GF-D8 (cell line): Measurements from ENCODE around the gene ADGRV1.
A peak's percentile ranks its signal among the peaks of the same experiment; 100 is the strongest.

Experiments
- DNase-seq: peaks from one replicate; lab custom pipeline; 2025; lab: John Stamatoyannopoulos, UW

Gene ADGRV1

DNA sequence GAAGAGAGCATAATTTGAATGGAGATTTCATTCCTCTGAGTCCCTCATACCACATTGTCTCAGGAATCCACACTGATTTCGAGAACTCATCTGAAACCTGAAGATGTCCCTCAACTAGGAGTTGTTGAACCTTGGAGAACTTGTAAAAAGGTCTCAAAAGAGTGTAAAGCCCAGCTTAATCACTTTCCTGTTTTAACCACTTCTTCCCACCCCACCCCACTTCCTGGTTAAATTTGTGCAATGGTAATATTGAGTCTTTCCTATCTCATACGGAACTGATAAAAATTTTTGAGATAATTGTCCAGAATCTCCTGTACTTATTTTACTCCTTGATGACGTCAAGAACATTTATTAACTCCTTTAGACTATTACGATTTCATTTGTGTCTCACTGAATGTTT lies 583.8 kb downstream of the ADGRV1 start:
- DNase-seq = no peak

GRCh38 chr5:91142819-91143218 lies 584.2 kb downstream of the ADGRV1 start:
- no peak for DNase-seq

DNA sequence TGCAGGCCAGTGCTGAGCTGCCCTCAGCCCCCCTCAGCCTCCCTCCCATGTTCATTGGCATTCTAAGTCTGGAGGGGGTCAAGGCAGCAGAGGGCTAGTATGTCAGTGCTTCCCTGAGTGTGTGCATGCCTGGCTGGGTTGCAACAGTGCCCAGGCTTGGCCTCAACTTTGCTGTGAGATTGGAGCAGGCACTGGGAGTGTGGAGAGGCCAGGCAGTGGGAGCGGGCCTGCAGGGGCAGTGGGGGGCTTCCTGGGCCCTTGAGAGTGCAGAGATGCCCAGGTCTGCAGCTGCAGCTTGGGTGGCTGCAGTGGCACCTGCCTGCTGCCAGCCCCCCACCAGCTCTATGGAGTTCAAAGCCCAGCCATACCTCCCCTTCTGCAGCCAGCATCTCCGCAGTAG lies 585.2 kb downstream of the ADGRV1 start:
- DNase-seq = no peak

- DNase-seq = no peak
Observed at GRCh38 chr5:91144491-91145332, 586.1 kb downstream of the ADGRV1 start.

DNA sequence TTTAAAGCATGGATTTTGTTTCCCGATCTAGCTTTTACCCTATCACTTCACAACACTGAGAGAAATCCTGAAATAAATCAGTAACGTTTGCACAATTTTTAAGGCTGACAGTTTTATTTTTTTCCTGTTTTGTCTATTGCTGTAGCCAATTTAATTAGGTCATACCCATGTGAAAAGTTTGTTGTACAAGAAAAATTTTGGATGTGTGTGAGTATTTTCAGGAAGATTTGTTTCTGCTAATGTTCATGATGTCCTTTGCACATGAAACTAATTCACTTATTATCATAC lies 586.7 kb downstream of the ADGRV1 start:
- DNase-seq = no peak

DNA sequence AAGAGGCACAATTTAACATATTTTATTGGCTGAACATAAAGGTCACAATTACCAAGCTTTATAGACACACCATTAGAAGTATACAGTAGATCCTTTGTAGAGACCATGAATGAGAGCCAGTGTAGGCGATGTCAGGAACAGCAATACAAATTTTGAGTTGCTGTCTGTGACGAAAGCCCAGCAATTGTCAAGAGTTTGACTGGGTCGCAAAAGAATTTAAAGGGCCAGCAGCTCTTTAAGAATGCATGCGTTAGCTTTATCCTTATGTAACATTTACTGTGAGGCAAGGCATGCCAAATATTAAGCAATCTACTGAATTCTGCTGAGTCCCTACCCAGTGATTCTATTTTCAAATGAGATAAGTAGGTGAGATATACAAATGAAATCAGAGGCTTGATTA lies 587.6 kb downstream of the ADGRV1 start:
- no peak for DNase-seq

GRCh38 chr5:91146905-91147600 lies 588.5 kb downstream of the ADGRV1 start:
- no peak for DNase-seq

GRCh38 chr5:91150234-91150633 lies 591.6 kb downstream of the ADGRV1 start:
- no peak for DNase-seq

DNA sequence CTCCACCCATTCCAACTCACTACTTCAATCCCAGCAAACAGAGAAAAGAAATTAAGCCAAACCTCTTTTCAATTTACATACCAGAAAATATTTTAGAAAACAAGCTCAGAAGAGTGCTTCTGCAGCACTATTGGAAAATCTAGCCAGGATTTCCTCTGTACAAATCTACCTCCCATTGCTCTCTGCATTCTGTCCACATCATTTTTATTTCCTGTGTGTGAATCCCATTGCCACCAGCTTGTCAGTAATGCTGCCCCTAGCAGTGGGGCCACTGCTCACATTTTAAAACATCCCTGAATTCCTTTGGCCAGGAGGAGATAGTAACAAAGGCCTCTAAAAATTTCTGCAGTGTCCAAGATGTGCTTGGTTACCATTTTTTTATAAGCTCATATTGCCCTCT lies 592.0 kb downstream of the ADGRV1 start:
- DNase-seq = no peak

DNA sequence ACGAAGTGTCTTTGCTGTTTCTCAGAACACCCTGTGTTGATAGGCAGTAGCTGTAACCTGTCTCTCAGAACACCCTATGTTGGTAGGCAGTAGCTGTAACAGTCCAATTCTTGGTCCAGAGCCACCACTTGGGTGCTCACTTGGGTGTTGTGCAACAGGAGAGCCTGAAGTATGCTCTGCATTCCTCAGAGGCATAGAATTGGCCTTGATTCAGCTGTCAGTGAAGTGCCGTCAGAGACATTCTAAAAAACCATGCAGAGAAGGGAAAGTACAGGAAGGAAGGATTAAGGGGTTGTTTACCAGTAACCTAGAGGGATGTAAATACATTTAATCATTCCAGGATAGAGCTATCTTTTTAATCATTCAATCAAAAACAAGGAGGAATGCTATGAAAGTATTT lies 593.4 kb downstream of the ADGRV1 start:
- DNase-seq = no peak

GRCh38 chr5:91154338-91154737 lies 595.7 kb downstream of the ADGRV1 start:
- DNase-seq = no peak

- DNase-seq = no peak
Observed at GRCh38 chr5:91155274-91155673, 596.7 kb downstream of the ADGRV1 start.

DNA sequence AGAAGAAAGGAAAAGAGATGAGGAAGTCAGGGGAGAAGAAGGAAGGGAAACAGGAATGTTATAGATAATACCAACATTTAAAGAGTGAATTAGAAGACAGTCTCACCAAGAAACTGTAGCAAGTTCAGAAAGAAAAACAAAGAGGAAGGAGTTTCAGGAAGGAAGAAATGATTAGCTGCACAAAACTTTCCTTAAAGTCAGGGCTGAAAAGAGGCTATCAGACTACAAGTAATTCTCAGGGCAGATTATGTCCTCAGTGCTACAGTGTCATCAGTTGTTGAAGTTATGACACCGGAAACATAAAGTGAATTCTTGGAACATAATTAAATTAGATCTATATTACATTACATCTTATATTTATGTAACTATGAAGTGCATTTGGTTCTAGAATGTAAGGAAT lies 597.6 kb downstream of the ADGRV1 start:
- DNase-seq = no peak

GRCh38 chr5:91158011-91158410 lies 599.4 kb downstream of the ADGRV1 start:
- DNase-seq = no peak

DNA sequence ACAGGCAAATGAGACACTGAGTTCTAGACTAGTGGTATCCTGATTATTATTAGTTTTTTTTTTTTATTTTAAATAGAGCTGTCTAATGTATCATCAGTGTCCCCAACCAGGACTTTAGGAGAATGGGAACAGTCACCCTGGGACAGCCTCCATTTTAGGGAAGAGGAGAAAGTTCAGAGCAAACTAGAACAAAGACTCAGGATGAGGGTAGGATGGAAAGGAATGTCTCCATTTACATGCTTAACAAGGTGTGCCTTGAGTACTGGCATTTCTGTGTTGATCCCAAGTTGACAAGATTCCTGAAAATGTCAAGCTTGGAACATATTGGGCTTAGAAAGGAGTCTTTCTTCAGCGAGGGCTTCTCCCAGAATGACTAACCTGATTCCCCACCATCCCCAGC lies 601.0 kb downstream of the ADGRV1 start:
- DNase-seq = no peak

DNA sequence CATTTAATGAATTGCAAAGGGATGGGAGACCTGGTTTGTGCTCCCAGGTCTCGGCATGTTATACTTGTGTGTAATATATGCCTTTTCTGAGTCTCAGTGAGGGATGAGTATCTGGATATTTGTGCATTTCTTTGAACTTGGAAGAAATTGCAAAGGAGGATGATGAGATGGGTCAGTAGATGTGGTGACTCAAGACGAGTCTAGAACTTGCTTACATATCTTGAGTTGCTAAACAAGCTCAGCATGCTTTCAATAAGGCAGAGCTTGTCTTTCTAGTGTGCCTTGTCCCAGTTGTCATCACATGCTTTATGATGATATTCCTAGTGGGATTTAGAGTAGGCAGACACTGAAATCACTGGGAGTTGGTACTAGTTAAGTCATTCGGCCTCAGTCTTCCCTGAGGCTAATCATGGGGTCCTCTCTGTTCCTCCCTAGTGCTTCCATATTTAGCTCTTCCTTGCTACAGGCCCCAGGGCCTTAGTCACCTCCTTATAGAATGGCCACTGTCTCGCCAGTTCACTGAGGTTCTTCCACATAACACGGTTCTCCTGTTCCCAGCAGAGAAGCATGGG lies 602.2 kb downstream of the ADGRV1 start:
- no peak for DNase-seq

DNA sequence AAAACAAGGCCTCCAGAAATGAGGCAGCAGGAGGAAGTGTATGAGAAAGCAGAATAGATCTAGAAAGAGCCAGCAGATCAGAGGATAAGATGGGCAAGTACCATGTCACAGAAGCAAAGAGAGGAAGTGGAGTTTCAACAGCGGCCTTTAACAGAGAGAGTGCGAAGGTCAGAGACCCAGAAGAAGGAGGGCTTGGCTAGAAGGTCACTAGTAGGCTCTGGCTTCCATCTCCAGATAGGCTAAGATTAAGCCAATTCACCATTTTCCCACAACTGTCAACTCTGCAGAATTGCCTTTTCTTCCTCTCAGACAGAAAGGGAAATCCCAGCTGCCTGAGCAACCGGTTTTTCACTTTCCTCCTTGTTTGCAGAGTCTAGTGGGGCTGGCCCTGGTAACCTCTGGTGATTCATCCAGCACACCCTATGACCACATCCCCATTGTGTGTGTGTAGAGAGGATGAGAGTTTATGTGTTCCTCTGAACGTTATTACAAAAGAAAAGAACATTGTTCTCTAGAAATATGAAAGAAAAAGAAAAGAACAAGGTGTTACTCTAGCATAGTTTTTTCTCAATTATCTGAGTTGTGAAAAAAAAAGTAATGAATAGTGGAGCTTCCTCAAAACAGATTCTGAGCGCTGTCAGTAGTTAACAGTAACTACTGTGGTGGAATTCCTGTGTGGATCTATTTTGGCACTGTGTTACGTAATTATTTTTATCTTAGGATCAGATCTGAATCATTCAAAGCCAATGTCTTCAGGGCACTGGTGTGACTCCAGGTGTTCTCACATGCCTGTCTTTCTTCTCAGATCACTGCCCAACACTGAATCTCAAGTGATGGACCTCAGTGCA lies 604.2 kb downstream of the ADGRV1 start:
- peak; percentile 5 for DNase-seq

DNA sequence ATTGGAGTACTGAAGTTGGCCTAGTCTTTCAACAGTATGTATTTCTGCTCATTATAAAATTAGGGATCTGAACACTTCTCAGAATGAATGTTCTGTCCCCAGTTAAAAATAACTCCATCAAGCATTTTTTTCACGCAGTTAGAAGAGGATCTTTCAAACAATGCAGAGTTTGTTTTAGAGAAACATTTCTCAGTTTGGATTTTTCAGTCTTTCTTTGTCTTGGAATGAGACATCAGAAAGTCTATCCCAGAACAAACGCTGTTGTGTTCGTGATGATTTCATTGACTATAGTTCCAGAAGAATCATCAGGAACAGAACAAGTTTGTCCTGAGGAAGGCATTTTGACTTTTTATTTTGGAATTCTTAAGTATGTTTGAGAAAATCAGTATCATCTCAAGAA lies 605.8 kb downstream of the ADGRV1 start:
- DNase-seq = no peak

GRCh38 chr5:91166059-91166807 lies 607.6 kb downstream of the ADGRV1 start:
- no peak for DNase-seq

- DNase-seq = no peak
Observed at GRCh38 chr5:91168859-91169258, 610.3 kb downstream of the ADGRV1 start.

DNA sequence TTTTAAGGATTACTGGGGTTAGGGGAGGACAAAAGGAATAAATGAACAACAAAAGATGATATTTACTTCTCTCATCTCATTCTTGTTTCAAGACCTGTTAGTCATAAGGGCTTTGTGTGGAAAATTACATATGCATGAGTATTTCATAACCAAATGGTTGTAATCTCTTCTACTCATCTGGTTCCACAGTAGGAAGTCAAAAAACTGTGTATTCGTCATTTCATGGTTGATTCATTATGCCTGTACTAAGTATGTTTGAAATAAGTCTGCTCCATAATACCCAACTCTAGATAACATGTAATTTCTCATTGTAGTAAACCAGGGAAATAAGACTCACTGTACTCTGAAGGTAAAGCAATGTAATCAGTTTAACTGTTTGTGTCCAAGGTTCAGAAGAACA lies 611.7 kb downstream of the ADGRV1 start:
- no peak for DNase-seq

- no peak for DNase-seq
Observed at GRCh38 chr5:91171322-91171721, 612.7 kb downstream of the ADGRV1 start.
